ENCODE measurements around the gene AGBL1.

DNA sequence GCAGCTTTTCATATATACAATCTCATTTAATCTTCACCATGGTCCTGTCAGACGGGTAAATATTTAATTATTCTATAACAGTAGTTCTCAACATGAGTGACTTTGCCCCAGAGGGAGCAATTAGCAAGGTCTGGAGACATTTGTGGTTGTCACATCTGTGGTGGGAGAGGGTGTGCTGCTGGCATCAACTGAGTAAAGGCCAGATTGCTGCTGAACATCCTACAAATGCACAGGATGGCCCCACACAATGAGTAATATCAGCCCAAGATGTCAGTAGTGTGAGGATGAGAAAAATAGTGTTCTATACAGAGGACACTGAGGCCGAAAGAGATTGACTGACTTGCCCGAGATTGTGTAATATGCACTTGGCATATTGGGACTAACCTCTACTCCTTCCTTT lies 156.0 kb downstream of the AGBL1 start:
- no peak for TF ChIP-seq EZH2phosphoT487 (conservative IDR thresholded peaks at IDR 0.05; ENCODE audit: low read length)
- TF ChIP-seq, protein P1, sequence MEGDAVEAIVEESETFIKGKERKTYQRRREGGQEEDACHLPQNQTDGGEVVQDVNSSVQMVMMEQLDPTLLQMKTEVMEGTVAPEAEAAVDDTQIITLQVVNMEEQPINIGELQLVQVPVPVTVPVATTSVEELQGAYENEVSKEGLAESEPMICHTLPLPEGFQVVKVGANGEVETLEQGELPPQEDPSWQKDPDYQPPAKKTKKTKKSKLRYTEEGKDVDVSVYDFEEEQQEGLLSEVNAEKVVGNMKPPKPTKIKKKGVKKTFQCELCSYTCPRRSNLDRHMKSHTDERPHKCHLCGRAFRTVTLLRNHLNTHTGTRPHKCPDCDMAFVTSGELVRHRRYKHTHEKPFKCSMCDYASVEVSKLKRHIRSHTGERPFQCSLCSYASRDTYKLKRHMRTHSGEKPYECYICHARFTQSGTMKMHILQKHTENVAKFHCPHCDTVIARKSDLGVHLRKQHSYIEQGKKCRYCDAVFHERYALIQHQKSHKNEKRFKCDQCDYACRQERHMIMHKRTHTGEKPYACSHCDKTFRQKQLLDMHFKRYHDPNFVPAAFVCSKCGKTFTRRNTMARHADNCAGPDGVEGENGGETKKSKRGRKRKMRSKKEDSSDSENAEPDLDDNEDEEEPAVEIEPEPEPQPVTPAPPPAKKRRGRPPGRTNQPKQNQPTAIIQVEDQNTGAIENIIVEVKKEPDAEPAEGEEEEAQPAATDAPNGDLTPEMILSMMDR (IDR thresholded peaks at IDR 0.05; ENCODE audit: insufficient read depth, low read length, poor library complexity, severe bottlenecking): no peak

All from SU-DHL-6 (cell line).